HG03521 (cell line): ENCODE data around the gene IKZF1.
A peak's percentile ranks its signal among the peaks of the same experiment; 100 is the strongest.

ENCODE experiments used
- ATAC-seq: cut with Tn5 transposase; IDR thresholded peaks from one replicate; pipeline ENCODE4 v1.9.1; 2021; ENCODE audit warnings: mild to moderate bottlenecking, moderate library complexity; ENCODE audit not compliant: unreplicated experiment

The IKZF1 gene

GRCh38 chr7:50282813-50283605 lies 21.5 kb upstream of the IKZF1 start:
- no peak for ATAC-seq

DNA sequence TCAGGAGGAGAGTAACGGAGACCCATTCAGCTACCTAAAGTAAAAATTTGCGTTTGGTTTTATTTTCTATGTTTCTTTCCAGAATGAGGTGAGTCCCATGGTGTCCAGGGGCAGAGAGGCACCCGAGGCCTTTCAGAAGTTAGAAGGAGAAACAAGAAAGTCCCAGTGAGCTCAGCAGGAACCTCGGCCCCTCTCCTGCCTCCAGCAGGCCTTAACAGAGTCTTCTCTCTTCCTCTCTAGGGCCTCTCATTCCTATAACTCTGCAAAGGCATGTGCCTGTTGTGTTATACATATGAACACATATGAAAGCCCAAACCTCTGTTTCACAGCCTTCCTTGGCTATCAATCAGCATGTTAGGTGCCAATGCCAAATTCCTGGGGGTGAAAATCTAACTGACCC lies 20.8 kb upstream of the IKZF1 start:
- ATAC-seq: no peak

DNA sequence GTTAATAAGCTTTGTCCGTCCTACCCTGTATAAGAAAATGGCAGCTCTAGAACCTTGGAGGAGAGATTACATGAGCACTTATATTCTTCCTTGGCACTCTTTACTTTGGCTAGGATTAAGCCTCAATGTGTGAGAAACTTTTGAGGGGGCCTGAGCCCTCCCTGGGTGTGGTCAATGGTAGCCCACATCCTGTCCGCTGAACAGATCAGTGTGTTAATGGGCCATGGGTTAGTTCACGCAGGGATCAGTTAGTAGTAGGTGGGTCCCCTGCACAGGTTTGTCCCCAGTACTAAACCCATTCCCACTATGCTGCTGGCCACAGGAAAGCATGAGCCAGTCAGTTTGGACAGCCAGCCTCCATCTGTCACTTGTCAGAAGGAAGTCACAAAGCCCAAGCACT lies 20.2 kb upstream of the IKZF1 start:
- ATAC-seq: no peak

- ATAC-seq: no peak
Observed at GRCh38 chr7:50285269-50285668, 19.2 kb upstream of the IKZF1 start.

DNA sequence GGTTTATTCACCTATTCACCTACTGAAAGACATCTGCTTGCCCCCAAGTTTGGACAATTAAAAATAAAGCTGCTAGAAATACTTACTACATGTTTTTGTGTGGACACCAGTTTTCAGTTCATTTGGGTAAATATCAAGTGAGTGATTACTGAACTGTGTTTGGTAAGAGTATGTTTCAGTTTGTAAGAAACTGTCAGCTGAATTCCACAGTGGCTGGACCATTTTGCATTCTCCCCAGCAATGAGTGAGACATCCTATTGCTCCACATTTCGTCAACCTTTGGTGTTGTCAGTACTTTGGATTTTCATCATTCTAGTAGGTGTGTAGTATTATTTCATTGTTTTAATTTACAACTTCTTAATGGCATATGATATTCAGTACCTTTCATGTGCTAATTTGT lies 17.4 kb upstream of the IKZF1 start:
- no peak for ATAC-seq

- no peak for ATAC-seq
Observed at GRCh38 chr7:50292165-50292757, 12.3 kb upstream of the IKZF1 start.

- ATAC-seq: no peak
Observed at GRCh38 chr7:50292763-50293162, 11.8 kb upstream of the IKZF1 start.

GRCh38 chr7:50293509-50294179 lies 10.9 kb upstream of the IKZF1 start:
- ATAC-seq: peak; percentile 60

DNA sequence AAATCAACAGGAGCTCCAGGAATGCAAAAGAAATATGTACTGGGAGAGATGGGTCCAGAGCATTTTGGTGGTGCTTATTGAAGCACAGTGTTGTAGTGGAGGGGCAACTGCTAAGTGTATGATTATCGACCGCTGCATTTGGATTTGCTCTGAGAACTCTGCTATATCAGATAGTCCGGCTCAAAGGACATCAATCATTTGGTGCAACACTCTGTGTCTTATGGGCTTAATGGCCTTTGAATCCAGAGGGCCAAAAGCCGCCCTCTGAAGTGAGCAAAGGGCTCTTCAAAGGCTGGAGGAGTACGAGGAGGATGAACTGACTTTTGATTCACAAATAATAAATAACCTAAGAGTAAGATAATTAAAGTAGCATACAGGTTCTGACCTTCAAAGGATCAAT lies 9.4 kb upstream of the IKZF1 start:
- ATAC-seq: no peak

GRCh38 chr7:50296799-50297198 lies 7.7 kb upstream of the IKZF1 start:
- ATAC-seq: no peak

DNA sequence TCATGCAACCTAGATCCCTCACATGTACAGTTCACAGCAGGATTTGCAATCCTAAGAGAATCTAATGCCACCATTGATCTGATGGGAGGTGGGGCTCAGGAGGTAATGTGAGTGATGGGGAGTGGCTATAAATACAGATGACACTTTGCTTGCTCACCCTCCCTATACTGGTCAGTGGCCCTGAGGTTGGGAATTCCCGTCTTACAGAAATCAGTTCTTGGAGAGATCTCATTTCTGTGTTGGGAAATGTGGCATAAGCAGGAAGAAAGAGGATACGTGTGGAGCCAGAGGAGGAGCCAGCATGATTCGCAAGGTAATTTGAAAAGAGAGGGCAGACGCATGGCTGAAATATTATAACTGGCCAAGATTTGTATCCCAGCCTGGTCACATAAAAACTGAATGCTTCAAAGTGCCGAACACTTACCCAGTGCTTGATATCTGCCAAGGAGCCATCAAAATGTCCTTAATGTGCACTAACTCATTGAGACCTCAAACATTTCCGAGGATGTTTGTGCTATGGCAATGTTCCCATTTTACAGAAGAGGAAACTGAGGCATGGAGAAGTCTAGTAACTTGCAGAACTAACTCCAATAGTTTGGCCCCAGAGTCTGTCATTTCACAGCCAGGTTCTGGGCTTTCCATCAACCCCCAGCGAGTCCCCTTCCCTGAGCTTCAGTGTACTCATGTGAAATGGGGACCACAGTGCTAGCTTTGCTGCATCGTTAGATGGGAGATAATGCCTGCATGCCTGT lies 5.5 kb upstream of the IKZF1 start:
- ATAC-seq: no peak

DNA sequence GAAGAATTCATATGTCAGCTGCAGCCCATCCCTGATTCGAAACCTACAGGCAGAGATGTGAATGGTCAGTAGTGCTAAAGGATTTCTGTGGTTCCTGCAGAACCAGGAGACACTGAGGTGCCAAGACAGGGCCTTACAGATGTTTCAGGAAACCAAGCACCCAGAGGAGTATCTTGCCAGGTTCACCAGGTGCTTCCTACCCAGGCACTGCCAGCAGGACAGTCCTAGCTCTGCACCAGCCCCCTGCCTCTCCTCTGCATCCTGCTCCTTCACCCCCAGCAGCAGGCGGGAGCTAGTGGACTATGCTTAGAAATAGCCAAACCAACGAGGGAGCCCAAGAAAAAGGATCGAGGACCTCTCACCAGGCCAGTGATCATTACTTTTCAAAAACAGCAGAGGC lies 4.2 kb upstream of the IKZF1 start:
- no peak for ATAC-seq

DNA sequence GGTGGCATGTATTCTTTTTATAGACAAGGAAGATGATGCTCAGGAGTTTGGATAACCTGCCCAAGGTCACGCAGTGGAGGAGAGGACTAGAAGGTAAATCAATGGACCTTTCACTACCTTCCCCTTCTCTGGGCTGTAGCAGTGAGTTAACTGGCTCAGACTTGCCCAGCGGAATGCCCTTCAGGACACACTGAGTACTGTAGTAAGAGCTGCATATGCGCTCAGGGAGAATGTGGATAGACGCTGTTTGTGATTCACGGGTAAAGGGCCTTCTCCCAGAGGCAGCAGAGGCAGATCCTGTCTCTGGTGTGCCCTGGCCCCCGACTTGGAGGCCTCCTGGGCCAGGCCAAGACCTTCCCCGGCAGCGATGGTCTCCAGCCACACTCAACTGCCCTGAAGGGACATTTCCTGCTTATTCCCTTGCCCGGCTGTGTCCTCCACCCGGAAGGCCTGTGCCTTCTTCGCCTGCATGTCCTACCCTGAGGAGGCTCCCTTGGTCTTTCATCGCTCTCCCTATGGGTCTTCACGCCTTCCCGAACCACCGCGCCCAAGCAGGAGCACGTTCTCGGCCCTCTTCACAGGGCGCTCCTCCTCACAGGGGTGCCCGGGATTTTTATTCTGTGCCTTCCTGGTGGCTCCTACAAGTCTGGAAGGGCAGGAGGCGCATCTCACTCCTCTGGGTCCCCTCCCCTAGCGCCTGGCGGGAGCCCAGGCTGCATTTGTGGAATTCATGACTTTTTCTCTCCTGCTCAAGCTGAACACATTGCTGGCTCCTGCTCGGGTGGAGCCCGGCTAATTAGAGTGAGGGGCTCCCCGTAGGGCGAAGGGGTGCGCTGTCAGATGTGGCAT lies 1.8 kb upstream of the IKZF1 start:
- no peak for ATAC-seq

GRCh38 chr7:50303335-50304128 lies 984 bp upstream of the IKZF1 start:
- ATAC-seq: peak; percentile 23

GRCh38 chr7:50304911-50305582 lies 531 bp downstream of the IKZF1 start:
- ATAC-seq: peak; percentile 43

DNA sequence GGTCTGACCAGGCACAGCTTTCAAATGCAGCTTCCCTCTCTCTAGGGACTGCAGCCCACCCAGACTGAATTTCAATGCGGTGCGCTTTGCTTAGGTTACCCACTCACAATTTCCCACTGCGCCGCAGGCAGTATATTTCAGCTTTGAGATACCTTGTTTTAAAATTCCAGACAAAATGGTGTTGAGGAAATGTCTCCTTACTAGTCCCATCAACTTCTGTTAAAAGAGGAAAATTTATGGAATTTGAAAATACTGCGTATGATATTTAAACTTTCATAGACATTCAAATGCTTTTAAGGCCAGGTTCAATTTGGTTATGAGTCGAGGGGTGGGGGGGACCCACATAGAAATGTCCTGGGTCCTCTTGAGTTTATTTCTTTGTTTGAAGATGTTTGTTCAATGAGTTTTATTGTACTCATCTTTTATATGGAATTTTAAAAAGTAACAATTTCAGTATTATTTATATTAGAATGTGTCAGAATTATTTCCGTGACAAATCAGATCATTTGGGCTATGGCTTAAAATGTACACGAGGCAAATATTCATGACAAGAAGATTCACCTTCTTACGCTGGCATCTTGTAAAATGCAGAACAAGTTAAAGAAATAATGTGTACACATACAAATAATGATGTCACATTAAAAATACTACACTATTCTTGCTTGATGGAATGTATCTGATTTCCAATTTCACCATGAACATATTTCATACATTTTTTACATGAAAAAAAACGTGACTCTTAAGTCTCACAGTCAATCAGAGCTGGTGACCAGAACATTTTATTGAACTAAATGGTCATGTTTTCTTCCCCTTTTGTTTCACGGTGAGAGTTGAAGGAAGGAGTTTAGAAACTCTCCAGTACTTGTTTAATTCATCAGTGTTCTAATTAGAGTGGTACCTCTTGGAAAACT lies 1.3 kb downstream of the IKZF1 start:
- no peak for ATAC-seq

DNA sequence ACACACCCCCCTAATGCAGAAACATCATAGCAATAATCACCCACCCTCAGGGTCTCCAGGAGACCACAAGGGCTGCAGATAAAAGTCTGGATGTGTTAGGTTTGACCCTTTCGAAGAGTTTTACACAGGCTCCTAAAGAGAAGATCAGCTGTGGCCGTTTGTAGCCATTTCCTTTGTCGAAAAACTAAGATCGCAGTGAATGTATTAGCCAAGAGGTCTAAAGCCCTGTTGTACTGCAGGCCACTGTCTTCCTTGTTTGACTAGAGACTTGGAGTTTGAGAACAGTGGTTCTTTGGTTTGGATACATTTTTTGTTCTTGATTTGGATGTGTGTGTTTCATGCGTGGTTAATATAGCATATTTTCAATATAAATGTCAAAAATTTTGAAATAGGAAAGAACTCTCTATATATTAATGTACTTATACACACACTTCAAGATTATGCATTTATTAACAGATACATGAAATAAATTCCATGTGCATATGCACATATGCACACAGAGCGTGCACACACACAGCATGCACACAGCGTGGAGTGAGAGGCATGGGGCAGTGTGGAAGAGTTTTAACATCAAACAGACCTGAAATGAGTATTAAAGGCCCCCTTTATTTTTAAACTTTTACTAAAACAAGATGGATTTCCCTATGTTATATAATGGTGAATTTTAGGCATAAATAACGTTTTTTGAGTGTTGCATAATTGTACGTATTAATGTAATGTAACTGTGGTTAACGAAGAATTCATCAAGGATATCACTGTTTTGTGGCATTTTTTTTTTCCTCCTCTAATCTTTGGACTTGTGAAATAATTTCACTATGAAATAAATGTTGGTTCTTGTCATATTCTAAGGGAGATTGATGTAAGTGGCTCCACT lies 2.2 kb downstream of the IKZF1 start:
- ATAC-seq: no peak
